Chondrocyte (in vitro differentiated cells): ENCODE measurements around the gene MYO5B. TPM values are rescaled to one million over a fixed set of nuclear protein-coding genes. Genes with fewer than 3 reads are reported as not detected.

ENCODE experiments used
- DNase-seq: peaks from one replicate; pipeline ENCODE4 v3.0.0; 2021; ENCODE audit warnings: mixed read lengths, low spot score
- H3K27ac Mint-ChIP-seq: one replicate; pipeline ENCODE4 v1.8.0; 2021; ENCODE audit warnings: mild to moderate bottlenecking, moderate library complexity, mixed read lengths; ENCODE audit not compliant: unreplicated experiment
- H3K27me3 Mint-ChIP-seq: 2 replicates; pipeline ENCODE4 v1.8.0; 2021; ENCODE audit warnings: low read depth, mixed read lengths
- H3K36me3 Mint-ChIP-seq: 2 replicates; pipeline ENCODE4 v1.8.0; 2021; ENCODE audit warnings: low read depth, mixed read lengths
- H3K4me1 Mint-ChIP-seq: 2 replicates; pipeline ENCODE4 v1.8.0; 2021; ENCODE audit warnings: low read depth, mild to moderate bottlenecking, mixed read lengths
- H3K4me3 Mint-ChIP-seq: one replicate; pipeline ENCODE4 v1.8.0; 2021; ENCODE audit warnings: mild to moderate bottlenecking, moderate library complexity, mixed read lengths; ENCODE audit not compliant: unreplicated experiment
- H3K9me3 Mint-ChIP-seq: 2 replicates; pipeline ENCODE4 v1.8.0; 2021; ENCODE audit warnings: low read depth, mixed read lengths
- total RNA-seq: library from RNA; stranded (reverse); gene quantifications from 3 replicates; pipeline ENCODE4 v1.2.1, GENCODE V29; 2021
- TF ChIP-seq, protein P1 (sequence below): fragments of 200-600 bp; sonication (generic); IDR thresholded peaks from 2 replicates; pipeline ENCODE4 v1.5.0; 2021; ENCODE audit warnings: antibody characterized with exemption, mild to moderate bottlenecking, moderate library complexity

The MYO5B gene
- total RNA-seq, 1 donor from 2014 or later = 0.97 TPM

DNA sequence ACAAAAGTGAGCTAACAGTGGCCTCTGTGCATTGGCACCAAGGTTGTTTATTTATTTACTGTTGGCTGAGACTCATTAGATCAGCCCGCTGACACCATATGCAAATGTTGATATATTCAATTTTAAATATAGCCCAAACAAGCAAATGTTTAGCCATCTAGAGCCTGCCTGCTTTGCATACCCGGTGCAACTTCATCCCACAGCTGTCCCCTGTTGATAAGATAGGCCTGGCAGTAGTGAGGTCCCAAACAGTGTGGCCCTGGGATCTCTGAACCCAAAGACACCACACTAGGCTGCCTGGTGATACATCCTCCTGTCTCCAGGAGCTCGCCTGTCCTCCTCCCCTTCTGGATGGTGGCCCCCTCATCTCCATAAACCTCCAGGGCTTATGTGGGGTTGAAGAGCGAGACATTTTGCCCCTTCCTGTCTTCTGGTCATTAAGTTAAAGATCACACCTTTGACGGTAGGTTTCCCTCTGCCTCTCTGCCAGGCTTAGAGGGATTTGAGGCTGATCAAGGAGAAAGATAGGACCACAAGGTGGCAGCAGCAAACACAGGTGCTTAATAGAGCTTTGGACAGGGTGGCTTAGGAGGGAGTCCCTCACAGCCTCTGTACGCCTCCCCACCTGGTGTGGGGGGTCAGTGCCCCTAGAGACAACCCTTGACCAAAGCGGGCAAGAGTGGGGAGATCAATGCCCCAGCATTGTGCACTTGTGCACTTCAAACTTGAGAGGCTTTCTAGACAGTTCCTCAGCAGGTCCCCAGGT, 23.7 kb upstream of the MYO5B start:
- peaks cover 23% of the 10 kb centered on the region for H3K27me3 Mint-ChIP-seq
- no peaks in the 10 kb centered on the region for H3K4me1 Mint-ChIP-seq
- peaks cover 18% of the 10 kb centered on the region for H3K9me3 Mint-ChIP-seq
- H3K4me3 Mint-ChIP-seq = no peak overlapping the region
- no peak for DNase-seq
- H3K36me3 Mint-ChIP-seq = no peaks in the 10 kb centered on the region
- no peak overlapping the region for H3K27ac Mint-ChIP-seq
- TF ChIP-seq, protein P1, sequence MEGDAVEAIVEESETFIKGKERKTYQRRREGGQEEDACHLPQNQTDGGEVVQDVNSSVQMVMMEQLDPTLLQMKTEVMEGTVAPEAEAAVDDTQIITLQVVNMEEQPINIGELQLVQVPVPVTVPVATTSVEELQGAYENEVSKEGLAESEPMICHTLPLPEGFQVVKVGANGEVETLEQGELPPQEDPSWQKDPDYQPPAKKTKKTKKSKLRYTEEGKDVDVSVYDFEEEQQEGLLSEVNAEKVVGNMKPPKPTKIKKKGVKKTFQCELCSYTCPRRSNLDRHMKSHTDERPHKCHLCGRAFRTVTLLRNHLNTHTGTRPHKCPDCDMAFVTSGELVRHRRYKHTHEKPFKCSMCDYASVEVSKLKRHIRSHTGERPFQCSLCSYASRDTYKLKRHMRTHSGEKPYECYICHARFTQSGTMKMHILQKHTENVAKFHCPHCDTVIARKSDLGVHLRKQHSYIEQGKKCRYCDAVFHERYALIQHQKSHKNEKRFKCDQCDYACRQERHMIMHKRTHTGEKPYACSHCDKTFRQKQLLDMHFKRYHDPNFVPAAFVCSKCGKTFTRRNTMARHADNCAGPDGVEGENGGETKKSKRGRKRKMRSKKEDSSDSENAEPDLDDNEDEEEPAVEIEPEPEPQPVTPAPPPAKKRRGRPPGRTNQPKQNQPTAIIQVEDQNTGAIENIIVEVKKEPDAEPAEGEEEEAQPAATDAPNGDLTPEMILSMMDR = peak; percentile 66

DNA sequence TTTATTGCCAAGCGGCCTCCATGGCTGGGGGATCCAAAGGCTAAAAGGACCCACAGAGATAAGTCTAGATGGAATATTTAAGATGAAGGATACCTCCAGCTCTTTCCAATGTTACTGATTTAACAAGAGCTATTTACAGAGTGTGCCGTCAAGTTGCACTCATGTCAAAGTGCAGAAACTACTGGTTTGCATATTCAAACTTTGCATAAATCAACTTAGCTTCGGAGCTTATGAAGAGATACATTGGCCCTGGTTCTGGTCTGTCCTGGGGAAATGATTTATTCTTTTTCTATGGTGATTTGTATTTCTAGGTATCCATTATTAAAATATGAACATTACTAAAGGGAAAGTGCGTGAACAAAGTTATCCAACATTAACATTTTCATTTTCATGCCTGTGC, 14.4 kb upstream of the MYO5B start:
- Mint-ChIP-seq H3K27me3 (peaks cover 43% of the 10 kb centered on the region), H3K9me3 (no peaks in the 10 kb centered on the region), H3K4me3 (no peak overlapping the region), H3K4me1 (peaks cover under 1% of the 10 kb centered on the region), H3K27ac (no peak overlapping the region), H3K36me3 (no peaks in the 10 kb centered on the region)
- TF ChIP-seq, protein P1 = no peak
- DNase-seq = no peak

DNA sequence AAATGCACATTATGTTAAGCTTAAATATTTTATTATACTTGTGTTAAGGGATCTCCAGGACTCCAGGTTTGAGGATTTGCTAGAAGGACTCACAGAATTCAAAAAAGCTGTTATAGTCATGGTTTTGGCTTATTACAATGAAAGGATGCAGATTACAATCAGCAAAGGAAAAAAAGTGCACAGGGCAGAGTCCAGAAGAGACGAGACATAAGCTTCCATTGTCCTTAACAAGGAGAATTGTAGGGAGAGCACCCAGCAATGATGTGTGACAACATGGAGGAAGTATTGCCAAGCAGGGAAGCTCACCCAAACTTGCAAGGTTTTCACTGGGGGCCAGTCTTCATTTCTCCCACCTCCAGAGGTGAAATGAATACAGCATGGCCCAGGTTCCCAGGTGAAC, 12.8 kb upstream of the MYO5B start:
- Mint-ChIP-seq H3K27ac (no peak overlapping the region), H3K27me3 (peaks cover 51% of the 10 kb centered on the region), H3K36me3 (no peaks in the 10 kb centered on the region), H3K4me1 (peaks cover 7% of the 10 kb centered on the region), H3K9me3 (no peaks in the 10 kb centered on the region), H3K4me3 (no peak overlapping the region)
- DNase-seq = no peak
- TF ChIP-seq, protein P1 = no peak

DNA sequence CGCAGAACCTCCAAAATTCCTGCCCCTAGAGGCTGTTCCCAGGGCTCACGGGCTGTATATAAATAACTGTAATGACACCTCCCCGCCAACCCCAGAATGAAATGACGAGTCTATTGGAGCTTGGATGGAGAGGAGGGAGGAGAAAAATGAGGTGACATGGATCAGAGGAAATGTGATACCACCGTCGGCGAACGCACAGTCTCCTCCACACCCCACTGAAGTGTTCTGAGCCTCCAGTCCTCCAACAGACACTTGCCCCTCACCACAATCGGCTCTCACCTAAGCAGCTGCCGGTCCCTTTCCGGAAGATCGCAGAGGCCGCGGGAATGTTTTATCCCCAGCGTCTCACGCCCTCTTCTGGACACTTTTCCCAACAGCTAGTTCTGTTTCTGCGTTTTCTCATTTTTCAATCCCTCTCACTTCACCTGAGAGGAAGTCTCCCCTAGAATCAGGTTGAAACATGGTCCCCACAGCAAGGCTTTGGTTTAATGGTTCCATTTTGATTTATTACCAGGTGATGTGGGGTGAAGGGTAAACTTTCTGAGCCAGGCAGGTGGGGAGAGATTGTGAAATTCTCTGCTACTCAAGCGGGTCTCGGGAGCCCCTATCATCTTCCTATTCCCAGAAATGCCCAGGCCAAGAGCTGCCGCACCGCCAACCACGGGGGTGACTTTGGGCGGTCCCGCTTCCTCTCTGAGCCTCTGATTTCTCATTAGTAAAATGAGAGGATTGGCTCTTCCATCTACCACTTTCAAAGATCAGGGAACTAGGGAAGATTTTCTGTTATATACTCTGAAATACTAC, 9.1 kb upstream of the MYO5B start:
- H3K27me3 Mint-ChIP-seq = peaks cover 46% of the 10 kb centered on the region
- no peak overlapping the region for H3K27ac Mint-ChIP-seq
- TF ChIP-seq, protein P1 = peak; percentile 86
- no peaks in the 10 kb centered on the region for H3K36me3 Mint-ChIP-seq
- H3K9me3 Mint-ChIP-seq = peaks cover 12% of the 10 kb centered on the region
- H3K4me1 Mint-ChIP-seq = peaks cover 12% of the 10 kb centered on the region
- DNase-seq = no peak
- peak overlapping the region; percentile 44 for H3K4me3 Mint-ChIP-seq

DNA sequence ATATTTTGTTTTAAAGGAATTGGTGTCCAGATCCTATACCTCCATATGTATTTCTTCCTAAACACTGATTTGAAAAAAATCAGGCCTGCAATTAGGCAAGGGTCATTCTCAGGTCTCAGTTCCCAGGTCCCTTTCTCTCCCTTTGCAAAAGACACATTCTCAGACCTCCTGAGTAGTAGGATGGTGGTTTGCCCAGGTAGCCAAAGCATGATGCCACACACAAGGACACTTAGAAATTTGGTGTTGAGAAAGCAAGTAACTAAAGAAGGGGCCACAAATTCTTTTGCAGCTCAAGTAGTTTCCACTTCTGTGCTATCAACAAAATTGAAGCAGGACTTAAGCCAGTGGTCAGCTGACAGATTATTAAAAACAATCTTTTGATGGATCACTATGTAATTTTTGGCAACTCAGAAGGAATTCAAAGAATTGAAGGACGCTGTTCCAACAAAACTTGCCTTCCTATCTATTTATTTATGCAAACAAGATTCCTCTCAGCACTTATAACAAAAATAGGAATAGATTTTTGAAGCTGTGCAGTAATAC, 6.6 kb upstream of the MYO5B start:
- Mint-ChIP-seq H3K27ac (no peak overlapping the region), H3K4me3 (no peak overlapping the region), H3K4me1 (peaks cover 12% of the 10 kb centered on the region), H3K9me3 (peaks cover 12% of the 10 kb centered on the region), H3K36me3 (no peaks in the 10 kb centered on the region), H3K27me3 (peaks cover 54% of the 10 kb centered on the region)
- TF ChIP-seq, protein P1 = no peak
- DNase-seq = no peak
